DND-41 (cell line): ENCODE measurements around the gene NT5C.

ENCODE experiments used
- ATAC-seq: fragments of 200-7000 bp; cut with Tn5 transposase; 3 replicates; pipeline ENCODE4 v1.9.1; 2021; ENCODE audit warnings: low read depth; ENCODE audit not compliant: insufficient read depth
- DNase-seq: peaks from one replicate; pipeline ENCODE4 v3.0.0-alpha.2; 2020
- H2AFZ ChIP-seq: 2 replicates; pipeline ENCODE4 v1.6.0; 2012; ENCODE audit warnings: low read depth, low read length
- H3K27ac ChIP-seq: 2 replicates; pipeline ENCODE4 v1.5.1; 2012; ENCODE audit warnings: low read length, inconsistent platforms
- H3K27me3 ChIP-seq: fragments of 200-600 bp; sonication (generic); 2 replicates; pipeline ENCODE4 v1.6.0; 2012; ENCODE audit warnings: low read length, mild to moderate bottlenecking, inconsistent platforms; ENCODE audit not compliant: insufficient read depth, poor library complexity
- H3K36me3 ChIP-seq: 2 replicates; pipeline ENCODE4 v1.5.1; 2012; ENCODE audit warnings: low read length, inconsistent platforms; ENCODE audit not compliant: insufficient read depth
- H3K4me1 ChIP-seq: 2 replicates; pipeline ENCODE4 v1.5.1; 2012; ENCODE audit warnings: mild to moderate bottlenecking, low read length; ENCODE audit not compliant: insufficient read depth
- H3K4me2 ChIP-seq: 2 replicates; pipeline ENCODE4 v1.6.0; 2012; ENCODE audit warnings: mild to moderate bottlenecking, moderate library complexity, low read length, inconsistent platforms; ENCODE audit not compliant: insufficient read depth
- H3K4me3 ChIP-seq, 2 experiments: fragments of 200-600 bp in 1 of 2; shearing (Covaris generic) in 1 of 2; 2 replicates each; pipeline ENCODE4 v1.5.1; 2012 to 2016; ENCODE audit warnings: inconsistent platforms in 2 of 2, low read length in 2 of 2, mild to moderate bottlenecking in 2 of 2, low read depth in 1 of 2, moderate library complexity in 1 of 2
- H3K79me2 ChIP-seq: 2 replicates; pipeline ENCODE4 v1.6.0; 2012; ENCODE audit warnings: low read length, inconsistent platforms; ENCODE audit not compliant: insufficient read depth
- H3K9ac ChIP-seq: 2 replicates; pipeline ENCODE4 v1.6.0; 2012; ENCODE audit warnings: low read depth, mild to moderate bottlenecking, inconsistent platforms, low read length, moderate library complexity
- H3K9me3 ChIP-seq: 2 replicates; pipeline ENCODE4 v1.5.1; 2012; ENCODE audit warnings: low read length, moderate library complexity, mild to moderate bottlenecking, inconsistent platforms; ENCODE audit not compliant: insufficient read depth, severe bottlenecking
- H4K20me1 ChIP-seq: 2 replicates; pipeline ENCODE4 v1.6.0; 2012; ENCODE audit warnings: low read length; ENCODE audit not compliant: insufficient read depth
- CTCF ChIP-seq: IDR thresholded peaks from 2 replicates; pipeline ENCODE4 v1.5.1; 2012; ENCODE audit warnings: borderline replicate concordance, low read length, moderate library complexity, mild to moderate bottlenecking; ENCODE audit not compliant: poor library complexity, severe bottlenecking; ENCODE audit errors: extremely low read depth
- EZH2 ChIP-seq: IDR thresholded peaks from 3 replicates; pipeline ENCODE4 v1.6.1; 2012; ENCODE audit warnings: borderline replicate concordance, low read depth, mild to moderate bottlenecking, moderate library complexity, low read length, inconsistent platforms; ENCODE audit not compliant: severe bottlenecking

Gene NT5C

DNA sequence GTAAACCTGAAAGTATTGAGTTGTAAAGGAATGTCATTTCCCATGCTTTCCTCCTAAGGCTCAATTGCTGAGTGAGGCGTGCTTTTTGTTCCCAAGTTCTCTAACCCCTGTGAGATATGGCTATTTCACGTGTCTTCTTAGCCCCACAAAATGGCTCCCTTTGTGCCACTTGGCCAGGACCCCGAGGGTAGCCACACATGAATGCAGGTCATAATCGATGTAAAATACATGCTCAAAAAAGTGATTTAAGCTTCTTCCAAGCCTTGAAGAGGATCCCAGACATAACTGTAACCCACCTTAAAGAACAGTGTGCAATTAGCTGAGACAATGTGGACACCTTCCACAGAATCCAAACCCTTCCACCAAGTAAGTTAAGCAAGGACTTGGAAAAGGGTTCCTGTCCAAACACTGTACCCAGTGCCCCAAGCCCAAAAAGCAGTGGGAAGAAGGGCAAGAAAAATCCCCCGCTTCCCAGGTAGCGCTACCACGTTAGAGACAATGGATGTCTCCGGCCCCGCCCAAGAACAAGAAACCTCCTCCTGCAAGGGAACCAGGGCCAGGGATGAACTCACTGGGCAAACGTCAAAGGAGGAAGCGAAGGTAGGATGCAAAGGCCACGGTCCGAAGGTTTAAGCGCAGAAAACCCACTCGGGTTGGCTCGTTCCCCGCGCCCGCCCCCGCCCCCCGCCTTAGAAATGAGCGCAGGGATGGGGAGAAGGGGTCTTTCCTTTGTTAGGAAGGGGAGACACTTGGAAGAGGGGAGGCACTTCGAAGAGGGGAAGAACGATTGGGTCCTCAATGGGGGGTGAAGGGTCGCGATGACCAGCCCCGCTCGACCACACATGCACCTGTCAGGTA, 21.6 kb upstream of the NT5C start:
- Histone ChIP-seq H2AFZ (peak overlapping the region; percentile 71), H3K36me3 (peaks cover 15% of the 10 kb centered on the region), H3K9me3 (no peaks in the 10 kb centered on the region), H3K79me2 (peaks cover 59% of the 10 kb centered on the region), H3K27me3 (no peaks in the 10 kb centered on the region), H3K27ac (peak overlapping the region; percentile 85), H3K9ac (peak overlapping the region; percentile 92), H3K4me3 (peak overlapping the region; percentile 92 to 98), H3K4me2 (peak overlapping the region; percentile 67), H3K4me1 (peaks cover 30% of the 10 kb centered on the region), H4K20me1 (peaks cover 17% of the 10 kb centered on the region; the same call in 1 of the 2 replicates)
- TF ChIP-seq EZH2 (no peak), CTCF (no peak)
- DNase-seq, result peak; percentile 53
- no peak for ATAC-seq

GRCh38 chr17:75152523-75152921, 21.0 kb upstream of the NT5C start:
- DNase-seq, result no peak
- peak overlapping the region; percentile 92 for H3K9ac ChIP-seq

GRCh38 chr17:75151930-75152329, 20.4 kb upstream of the NT5C start:
- H3K36me3 ChIP-seq, result peaks cover 27% of the 10 kb centered on the region
- H3K9me3 ChIP-seq, result no peaks in the 10 kb centered on the region
- no peak for ATAC-seq
- H3K4me3 ChIP-seq, result peak overlapping the region in 1 of 2 experiments; percentile 98; a peak in 2 of 4 replicates
- peak overlapping the region; percentile 92 for H3K9ac ChIP-seq
- H4K20me1 ChIP-seq, result peaks cover 22% of the 10 kb centered on the region; the same call in 1 of the 2 replicates
- peaks cover 70% of the 10 kb centered on the region for H3K79me2 ChIP-seq
- no peaks in the 10 kb centered on the region for H3K27me3 ChIP-seq
- peak overlapping the region; percentile 67 for H3K4me2 ChIP-seq
- no peak for DNase-seq
- H3K4me1 ChIP-seq, result peaks cover 30% of the 10 kb centered on the region
- no peak overlapping the region for H2AFZ ChIP-seq
- TF ChIP-seq CTCF (no peak), EZH2 (no peak)
- H3K27ac ChIP-seq, result no peak overlapping the region

More at GRCh38 chr17:75152523-75152921, 21.0 kb upstream of the NT5C start:
- Histone ChIP-seq H3K36me3 (peaks cover 21% of the 10 kb centered on the region), H2AFZ (no peak overlapping the region), H3K9me3 (no peaks in the 10 kb centered on the region), H3K27ac (peak overlapping the region; percentile 85), H3K79me2 (peaks cover 64% of the 10 kb centered on the region), H3K4me2 (peak overlapping the region; percentile 67), H4K20me1 (peaks cover 22% of the 10 kb centered on the region; the same call in 1 of the 2 replicates), H3K27me3 (no peaks in the 10 kb centered on the region), H3K4me1 (peaks cover 30% of the 10 kb centered on the region), H3K4me3 (peak overlapping the region; percentile 92 to 98; a peak in 3 of 4 replicates)
- TF ChIP-seq CTCF (no peak), EZH2 (no peak)
- no peak for ATAC-seq
